ENCODE data around the gene MRPL53. TPM values are rescaled to one million over a fixed set of nuclear protein-coding genes. Genes with fewer than 3 reads are reported as not detected.

The MRPL53 gene
- total and polyA plus RNA-seq, 2 of the 13 experiments (the other 11 are each of a cell fraction or from before 2014, with no cell fraction given) = 34.3 to 51.9 TPM

DNA sequence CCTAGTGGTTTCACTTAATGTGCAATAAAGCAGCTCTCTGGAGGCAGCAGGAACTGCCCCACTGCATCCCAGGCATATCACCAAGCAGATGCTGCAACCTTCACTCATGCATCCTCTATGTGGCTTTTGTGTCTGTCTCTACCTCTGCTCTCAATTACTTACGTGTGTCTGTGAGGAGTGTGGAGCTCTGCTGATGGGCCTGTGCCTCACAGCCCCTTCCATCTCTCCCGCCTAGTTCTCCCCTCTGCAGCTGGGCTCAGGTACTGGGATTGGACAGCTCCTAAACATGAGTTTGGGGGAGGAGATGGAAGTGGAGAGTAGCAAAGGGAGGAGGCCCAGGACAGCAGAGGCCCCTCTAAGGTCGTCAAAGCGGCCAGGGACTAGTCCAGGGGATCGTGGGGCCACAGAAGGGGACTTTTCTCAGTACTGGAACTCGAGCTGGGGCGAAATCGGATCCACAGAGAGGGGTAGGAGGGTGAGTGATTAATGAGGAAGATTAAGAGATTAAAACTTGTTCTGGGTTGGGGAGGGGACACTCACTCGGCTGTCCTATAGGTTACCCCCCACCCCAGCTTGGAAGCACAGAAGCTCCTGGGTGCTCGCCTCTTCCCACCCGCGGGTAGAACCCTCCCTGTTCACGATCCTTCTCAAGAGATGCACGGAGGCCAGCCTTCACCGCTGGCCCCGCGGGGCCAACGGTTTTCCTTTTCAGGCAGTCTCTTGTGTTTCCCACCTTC is 29.0 kb upstream of the MRPL53 start:
- no peaks in the 10 kb centered on the region for H3K9me3 ChIP-seq (ENCODE audit: low read length)
- CTCF ChIA-PET (ENCODE audit: low intra/inter-chr PET ratio, low total read pairs) = interaction anchor here (1.5 to 2.9 kb wide), 2 partner anchors 13 to 18 kb away, joined by 5 to 20 read pairs; partner anchors contain the start of genes CCDC142 and TTC31
- no peaks in the 10 kb centered on the region; a peak in 1 of 5 replicates for H3K27me3 ChIP-seq (ENCODE audit: control insufficient read depth in 1 of 2, insufficient read depth in 2 of 2, low read length in 2 of 2)
- POLR2A ChIA-PET = interaction anchor here (0.7 to 16.5 kb wide), 17 partner anchors 9 to 1324 kb away, joined by 3 to 795 read pairs (median 22); partner anchors contain the start of genes AUP1, CCDC142, DQX1 and HTRA2
- ATAC-seq = peak; percentile 4
- H3K4me3 ChIP-seq (replicated peaks in 1 of 3; ENCODE audit: insufficient read depth in 1 of 3, low read depth in 2 of 3, low read length in 3 of 3) = peak overlapping the region; percentile 67 to 86 (median 82)
- peak; percentile 64 for DNase-seq (ENCODE audit: low spot score)
- peaks cover 48% of the 10 kb centered on the region for H3K79me2 ChIP-seq (ENCODE audit: insufficient read depth, low read length)
- peak overlapping the region; percentile 92 for H3K4me2 ChIP-seq (ENCODE audit: low read depth, low read length)
- intact Hi-C loops (cut with micrococcal nuclease; ENCODE audit: unreplicated experiment) (loop anchor here (1.0 to 2.0 kb wide), 2 partner anchors 18 to 61 kb away; partner anchors contain the start of genes RTKN and TTC31), in situ Hi-C loops (cut with HindIII; ENCODE audit: extremely low pct_ligation_motif_present, low pct_unique_long_range_greater_than_20kb) (no loop called here)
- peak overlapping the region; percentile 83 for H3K9ac ChIP-seq (ENCODE audit: insufficient read depth, low read depth, low read length)
- H4K20me1 ChIP-seq (ENCODE audit: insufficient read depth, low read length) = no peaks in the 10 kb centered on the region
- H3K27ac ChIP-seq (ENCODE audit: extremely low read length, insufficient read depth, low read length) = peak overlapping the region; percentile 89
- 6% methylated on average over 17 of the region's 18 CpGs for WGBS (ENCODE audit: low lambda C conversion rate)
- peak; percentile 67 for FAIRE-seq
- BruUV-seq (replicated peaks) = TSS peak; percentile 41
- no peak overlapping the region for H2AFZ ChIP-seq (ENCODE audit: low read length)
- H3K4me1 ChIP-seq (ENCODE audit: insufficient read depth, low read length) = peaks cover 77% of the 10 kb centered on the region
- no peaks in the 10 kb centered on the region; a peak in 3 of 5 replicates for H3K36me3 ChIP-seq (replicated peaks in 1 of 2; ENCODE audit: control insufficient read depth in 1 of 2, insufficient read depth in 2 of 2, low read length in 2 of 2)
- peak; percentile 56; the same call in 1 of the 2 replicates for TF ChIP-seq ZFY (CRISPR knock-in tag; IDR thresholded peaks at IDR 0.05)
- no peak for TF ChIP-seq ZNF550 (CRISPR knock-in tag; IDR thresholded peaks at IDR 0.05; ENCODE audit: borderline replicate concordance)
- peak; percentile 33 for TF ChIP-seq TEAD3 (CRISPR knock-in tag; optimal IDR thresholded peaks at IDR 0.05; ENCODE audit: borderline replicate concordance)
- TF ChIP-seq MXI1 (IDR thresholded peaks at IDR 0.05; ENCODE audit: borderline replicate concordance, low read depth, low read length) = no peak
- TF ChIP-seq, protein P1, sequence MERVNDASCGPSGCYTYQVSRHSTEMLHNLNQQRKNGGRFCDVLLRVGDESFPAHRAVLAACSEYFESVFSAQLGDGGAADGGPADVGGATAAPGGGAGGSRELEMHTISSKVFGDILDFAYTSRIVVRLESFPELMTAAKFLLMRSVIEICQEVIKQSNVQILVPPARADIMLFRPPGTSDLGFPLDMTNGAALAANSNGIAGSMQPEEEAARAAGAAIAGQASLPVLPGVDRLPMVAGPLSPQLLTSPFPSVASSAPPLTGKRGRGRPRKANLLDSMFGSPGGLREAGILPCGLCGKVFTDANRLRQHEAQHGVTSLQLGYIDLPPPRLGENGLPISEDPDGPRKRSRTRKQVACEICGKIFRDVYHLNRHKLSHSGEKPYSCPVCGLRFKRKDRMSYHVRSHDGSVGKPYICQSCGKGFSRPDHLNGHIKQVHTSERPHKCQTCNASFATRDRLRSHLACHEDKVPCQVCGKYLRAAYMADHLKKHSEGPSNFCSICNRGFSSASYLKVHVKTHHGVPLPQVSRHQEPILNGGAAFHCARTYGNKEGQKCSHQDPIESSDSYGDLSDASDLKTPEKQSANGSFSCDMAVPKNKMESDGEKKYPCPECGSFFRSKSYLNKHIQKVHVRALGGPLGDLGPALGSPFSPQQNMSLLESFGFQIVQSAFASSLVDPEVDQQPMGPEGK (CRISPR knock-in tag; IDR thresholded peaks at IDR 0.05) = peak; percentile 6; the same call in 1 of the 2 replicates
- TF ChIP-seq, protein P2, sequence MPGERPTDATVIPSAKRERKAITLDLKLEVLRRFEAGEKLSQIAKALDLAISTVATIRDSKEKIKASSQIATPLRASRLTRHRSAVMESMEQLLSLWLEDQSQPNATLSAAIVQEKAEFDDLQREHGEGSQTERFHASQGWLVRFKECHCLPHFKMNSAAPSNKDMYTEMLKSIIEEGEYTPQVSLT (CRISPR knock-in tag; IDR thresholded peaks at IDR 0.05; ENCODE audit: borderline replicate concordance, low read depth) = no peak
- TF ChIP-seq REPIN1 (CRISPR knock-in tag; IDR thresholded peaks at IDR 0.05; ENCODE audit: borderline replicate concordance, low read depth) = no peak
- peak; percentile 44; the same call in 1 of the 2 replicates for TF ChIP-seq POLR2G (IDR thresholded peaks at IDR 0.05; ENCODE audit: low read depth, low read length)
- no peak for TF ChIP-seq ARNT2 (CRISPR knock-in tag; IDR thresholded peaks at IDR 0.05; ENCODE audit: low read depth)
- TF ChIP-seq, protein P3, sequence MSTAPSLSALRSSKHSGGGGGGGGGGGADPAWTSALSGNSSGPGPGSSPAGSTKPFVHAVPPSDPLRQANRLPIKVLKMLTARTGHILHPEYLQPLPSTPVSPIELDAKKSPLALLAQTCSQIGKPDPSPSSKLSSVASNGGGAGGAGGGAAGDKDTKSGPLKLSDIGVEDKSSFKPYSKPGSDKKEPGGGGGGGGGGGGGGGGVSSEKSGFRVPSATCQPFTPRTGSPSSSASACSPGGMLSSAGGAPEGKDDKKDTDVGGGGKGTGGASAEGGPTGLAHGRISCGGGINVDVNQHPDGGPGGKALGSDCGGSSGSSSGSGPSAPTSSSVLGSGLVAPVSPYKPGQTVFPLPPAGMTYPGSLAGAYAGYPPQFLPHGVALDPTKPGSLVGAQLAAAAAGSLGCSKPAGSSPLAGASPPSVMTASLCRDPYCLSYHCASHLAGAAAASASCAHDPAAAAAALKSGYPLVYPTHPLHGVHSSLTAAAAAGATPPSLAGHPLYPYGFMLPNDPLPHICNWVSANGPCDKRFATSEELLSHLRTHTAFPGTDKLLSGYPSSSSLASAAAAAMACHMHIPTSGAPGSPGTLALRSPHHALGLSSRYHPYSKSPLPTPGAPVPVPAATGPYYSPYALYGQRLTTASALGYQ (CRISPR knock-in tag; IDR thresholded peaks at IDR 0.05) = no peak
- no peak for TF ChIP-seq ZNF615 (CRISPR knock-in tag; IDR thresholded peaks at IDR 0.05; ENCODE audit: borderline replicate concordance)
- TF ChIP-seq ISX (CRISPR knock-in tag; conservative IDR thresholded peaks at IDR 0.05) = no peak
- TF ChIP-seq, protein P4, sequence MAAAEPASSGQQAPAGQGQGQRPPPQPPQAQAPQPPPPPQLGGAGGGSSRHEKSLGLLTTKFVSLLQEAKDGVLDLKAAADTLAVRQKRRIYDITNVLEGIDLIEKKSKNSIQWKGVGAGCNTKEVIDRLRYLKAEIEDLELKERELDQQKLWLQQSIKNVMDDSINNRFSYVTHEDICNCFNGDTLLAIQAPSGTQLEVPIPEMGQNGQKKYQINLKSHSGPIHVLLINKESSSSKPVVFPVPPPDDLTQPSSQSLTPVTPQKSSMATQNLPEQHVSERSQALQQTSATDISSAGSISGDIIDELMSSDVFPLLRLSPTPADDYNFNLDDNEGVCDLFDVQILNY (CRISPR knock-in tag; conservative IDR thresholded peaks at IDR 0.05) = no peak
- no peak for TF ChIP-seq MED13 (CRISPR knock-in tag; IDR thresholded peaks at IDR 0.05)
- TF ChIP-seq, protein P5, sequence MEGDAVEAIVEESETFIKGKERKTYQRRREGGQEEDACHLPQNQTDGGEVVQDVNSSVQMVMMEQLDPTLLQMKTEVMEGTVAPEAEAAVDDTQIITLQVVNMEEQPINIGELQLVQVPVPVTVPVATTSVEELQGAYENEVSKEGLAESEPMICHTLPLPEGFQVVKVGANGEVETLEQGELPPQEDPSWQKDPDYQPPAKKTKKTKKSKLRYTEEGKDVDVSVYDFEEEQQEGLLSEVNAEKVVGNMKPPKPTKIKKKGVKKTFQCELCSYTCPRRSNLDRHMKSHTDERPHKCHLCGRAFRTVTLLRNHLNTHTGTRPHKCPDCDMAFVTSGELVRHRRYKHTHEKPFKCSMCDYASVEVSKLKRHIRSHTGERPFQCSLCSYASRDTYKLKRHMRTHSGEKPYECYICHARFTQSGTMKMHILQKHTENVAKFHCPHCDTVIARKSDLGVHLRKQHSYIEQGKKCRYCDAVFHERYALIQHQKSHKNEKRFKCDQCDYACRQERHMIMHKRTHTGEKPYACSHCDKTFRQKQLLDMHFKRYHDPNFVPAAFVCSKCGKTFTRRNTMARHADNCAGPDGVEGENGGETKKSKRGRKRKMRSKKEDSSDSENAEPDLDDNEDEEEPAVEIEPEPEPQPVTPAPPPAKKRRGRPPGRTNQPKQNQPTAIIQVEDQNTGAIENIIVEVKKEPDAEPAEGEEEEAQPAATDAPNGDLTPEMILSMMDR (CRISPR knock-in tag; IDR thresholded peaks at IDR 0.05) = no peak; the same call in 1 of the 2 replicates
- TF ChIP-seq DNMT3B (CRISPR knock-in tag; conservative IDR thresholded peaks at IDR 0.05) = 0 out of 2 replicates have a peak, but pooled peaks have one; percentile 58

Data from HepG2 (cell line).